H9 (cell line): ENCODE data around the gene ISY1. TPM values are rescaled to one million over a fixed set of nuclear protein-coding genes. Genes with fewer than 3 reads are reported as not detected.
"Not testable (repeated sequence)": the region's sequence is repeated elsewhere in the genome, so short reads cannot be mapped to it uniquely, and the experiment has no call there.

Source experiments
- DNase-seq: peaks from one replicate; pipeline ENCODE4 v3.0.0-alpha.2; 2017
- H2AFZ ChIP-seq: one replicate; pipeline ENCODE4 v1.6.1; 2013; ENCODE audit warnings: mild to moderate bottlenecking, low read length, control low read depth, moderate library complexity
- H2AK5ac ChIP-seq: 2 replicates; pipeline ENCODE4 v1.6.1; 2013; ENCODE audit warnings: low read length, control low read depth, mixed read lengths; ENCODE audit not compliant: insufficient read length
- H2BK120ac ChIP-seq: one replicate; pipeline ENCODE4 v1.6.1; 2013; ENCODE audit warnings: low read depth, mild to moderate bottlenecking, low read length, control low read depth, inconsistent platforms; ENCODE audit not compliant: poor library complexity, severe bottlenecking
- H2BK12ac ChIP-seq: 2 replicates; pipeline ENCODE4 v1.6.1; 2013; ENCODE audit warnings: low read length, control low read depth, mixed read lengths, low read depth; ENCODE audit not compliant: insufficient read length
- H2BK15ac ChIP-seq: 2 replicates; pipeline ENCODE4 v1.6.1; 2013; ENCODE audit warnings: low read depth, low read length, control low read depth
- H2BK20ac ChIP-seq: one replicate; pipeline ENCODE4 v1.6.1; 2013; ENCODE audit warnings: low read depth, mild to moderate bottlenecking, low read length, control low read depth, inconsistent platforms; ENCODE audit not compliant: poor library complexity, severe bottlenecking
- H2BK5ac ChIP-seq: 2 replicates; pipeline ENCODE4 v1.6.1; 2013; ENCODE audit warnings: low read length, control low read depth, mixed read lengths; ENCODE audit not compliant: insufficient read length
- H3K14ac ChIP-seq: 2 replicates; pipeline ENCODE4 v1.6.1; 2013; ENCODE audit warnings: low read length, control low read depth; ENCODE audit not compliant: insufficient read depth
- H3K18ac ChIP-seq: 2 replicates; pipeline ENCODE4 v1.6.1; 2013; ENCODE audit warnings: low read depth, mild to moderate bottlenecking, mixed read lengths, low read length, control low read depth; ENCODE audit not compliant: insufficient read length
- H3K23ac ChIP-seq: 2 replicates; pipeline ENCODE4 v1.6.1; 2013; ENCODE audit warnings: low read length, control low read depth, mixed read lengths, low read depth; ENCODE audit not compliant: insufficient read length
- H3K23me2 ChIP-seq: 2 replicates; pipeline ENCODE4 v1.6.1; 2013; ENCODE audit warnings: low read depth, mild to moderate bottlenecking, mixed read lengths, low read length, control low read depth; ENCODE audit not compliant: insufficient read length, poor library complexity, severe bottlenecking
- H3K27ac ChIP-seq: 2 replicates; pipeline ENCODE4 v1.5.1; 2013; ENCODE audit warnings: low read length, control low read depth, mixed read lengths, low read depth; ENCODE audit not compliant: insufficient read length
- H3K27me3 ChIP-seq: 2 replicates; pipeline ENCODE4 v1.6.1; 2013; ENCODE audit warnings: low read length, control low read depth, inconsistent platforms; ENCODE audit not compliant: insufficient read depth
- H3K4ac ChIP-seq: 2 replicates; pipeline ENCODE4 v1.6.1; 2013; ENCODE audit warnings: low read depth, mild to moderate bottlenecking, control low read depth, inconsistent platforms, low read length, moderate library complexity
- H3K4me1 ChIP-seq: 2 replicates; pipeline ENCODE4 v1.6.1; 2013; ENCODE audit warnings: low read length, control low read depth, inconsistent platforms; ENCODE audit not compliant: insufficient read depth
- H3K4me2 ChIP-seq: 2 replicates; pipeline ENCODE4 v1.6.1; 2013; ENCODE audit warnings: low read length, control low read depth, mixed read lengths; ENCODE audit not compliant: insufficient read length, insufficient read depth
- H3K56ac ChIP-seq: 2 replicates; pipeline ENCODE4 v1.6.1; 2013; ENCODE audit warnings: low read depth, mild to moderate bottlenecking, mixed read lengths, low read length, control low read depth; ENCODE audit not compliant: insufficient read length
- H3K79me1 ChIP-seq: 2 replicates; pipeline ENCODE4 v1.6.1; 2013; ENCODE audit warnings: low read depth, mild to moderate bottlenecking, moderate library complexity, low read length, control low read depth, inconsistent platforms; ENCODE audit not compliant: insufficient read depth, poor library complexity, severe bottlenecking
- H3K79me2 ChIP-seq: 2 replicates; pipeline ENCODE4 v1.6.1; 2013; ENCODE audit warnings: low read length, control low read depth, inconsistent platforms; ENCODE audit not compliant: insufficient read depth
- H3K9ac ChIP-seq: 2 replicates; pipeline ENCODE4 v1.6.1; 2013; ENCODE audit warnings: low read length, control low read depth, mixed read lengths; ENCODE audit not compliant: insufficient read length; ENCODE audit errors: extremely low read depth
- H3K9me3 ChIP-seq: one replicate; pipeline ENCODE4 v1.6.1; 2013; ENCODE audit warnings: low read depth, low read length, inconsistent platforms; ENCODE audit not compliant: control insufficient read depth
- H3T11ph ChIP-seq: one replicate; pipeline ENCODE4 v1.6.1; 2013; ENCODE audit warnings: mild to moderate bottlenecking, low read length, control low read depth, inconsistent platforms
- H4K20me1 ChIP-seq: one replicate; pipeline ENCODE4 v1.6.1; 2013; ENCODE audit not compliant: control insufficient read depth, insufficient read length, insufficient read depth
- H4K5ac ChIP-seq: 2 replicates; pipeline ENCODE4 v1.6.1; 2013; ENCODE audit warnings: low read depth, mild to moderate bottlenecking, mixed read lengths, low read length, control low read depth; ENCODE audit not compliant: insufficient read length
- H4K8ac ChIP-seq: replicated peaks from 2 replicates; pipeline ENCODE4 v1.6.1; 2013; ENCODE audit warnings: low read length, control low read depth, mixed read lengths, low read depth; ENCODE audit not compliant: insufficient read length
- H4K91ac ChIP-seq: 2 replicates; pipeline ENCODE4 v1.6.1; 2013; ENCODE audit warnings: low read depth, mild to moderate bottlenecking, moderate library complexity, mixed read lengths, low read length, control low read depth; ENCODE audit not compliant: insufficient read length
- H3K27ac Mint-ChIP-seq, 3 experiments: 2 replicates in 2 of 3; 3 replicates in 1 of 3; pipeline ENCODE4 v1.8.0; 2020 to 2021; ENCODE audit warnings: mixed read lengths in 3 of 3, mild to moderate bottlenecking in 1 of 3, moderate library complexity in 1 of 3
- H3K27me3 Mint-ChIP-seq: 2 replicates; pipeline ENCODE4 v1.8.0; 2021; ENCODE audit warnings: low read depth, mild to moderate bottlenecking, moderate library complexity, mixed read lengths
- H3K36me3 Mint-ChIP-seq, 3 experiments: 2 replicates in 2 of 3; 3 replicates in 1 of 3; pipeline ENCODE4 v1.8.0; 2020 to 2021; ENCODE audit warnings: low read depth in 3 of 3, mixed read lengths in 3 of 3; ENCODE audit not compliant: insufficient read depth in 1 of 3
- H3K4me1 Mint-ChIP-seq, 2 experiments: 2 replicates each; pipeline ENCODE4 v1.8.0; 2020; ENCODE audit warnings: mixed read lengths in 2 of 2
- H3K4me3 Mint-ChIP-seq, 2 experiments: 2 replicates in 1 of 2; 3 replicates in 1 of 2; pipeline ENCODE4 v1.8.0; 2020 to 2021; ENCODE audit warnings: mild to moderate bottlenecking in 2 of 2, mixed read lengths in 2 of 2, moderate library complexity in 1 of 2
- H3K9me3 Mint-ChIP-seq, 2 experiments: 2 replicates in 1 of 2; 3 replicates in 1 of 2; pipeline ENCODE4 v1.8.0; 2020; ENCODE audit warnings: mild to moderate bottlenecking in 2 of 2, mixed read lengths in 2 of 2, moderate library complexity in 1 of 2
- WGBS: extraction: QIAGEN DNeasy Blood & Tissue Kit; methylation state at CpG from one replicate; pipeline ENCODE4 v1.1.7; 2013; ENCODE audit warnings: missing lambda C conversion rate, low lambda C conversion rate, mixed read lengths; ENCODE audit not compliant: insufficient read length; ENCODE audit errors: extremely low coverage; 5-methylcytosine and 5-hydroxymethylcytosine counted together
- total RNA-seq: library from RNA; stranded (reverse); gene quantifications from 2 replicates; pipeline ENCODE4 v1.2.1, GENCODE V29; 2021
- TF ChIP-seq, protein P1 (sequence below): fragments of 200-600 bp; sonication (generic); conservative IDR thresholded peaks from 3 replicates; pipeline ENCODE4 v1.8.0; 2021; ENCODE audit warnings: antibody characterized with exemption, mild to moderate bottlenecking

Gene ISY1
- total RNA-seq, 1 experiment from 2014 or later = 28.1 TPM

DNA sequence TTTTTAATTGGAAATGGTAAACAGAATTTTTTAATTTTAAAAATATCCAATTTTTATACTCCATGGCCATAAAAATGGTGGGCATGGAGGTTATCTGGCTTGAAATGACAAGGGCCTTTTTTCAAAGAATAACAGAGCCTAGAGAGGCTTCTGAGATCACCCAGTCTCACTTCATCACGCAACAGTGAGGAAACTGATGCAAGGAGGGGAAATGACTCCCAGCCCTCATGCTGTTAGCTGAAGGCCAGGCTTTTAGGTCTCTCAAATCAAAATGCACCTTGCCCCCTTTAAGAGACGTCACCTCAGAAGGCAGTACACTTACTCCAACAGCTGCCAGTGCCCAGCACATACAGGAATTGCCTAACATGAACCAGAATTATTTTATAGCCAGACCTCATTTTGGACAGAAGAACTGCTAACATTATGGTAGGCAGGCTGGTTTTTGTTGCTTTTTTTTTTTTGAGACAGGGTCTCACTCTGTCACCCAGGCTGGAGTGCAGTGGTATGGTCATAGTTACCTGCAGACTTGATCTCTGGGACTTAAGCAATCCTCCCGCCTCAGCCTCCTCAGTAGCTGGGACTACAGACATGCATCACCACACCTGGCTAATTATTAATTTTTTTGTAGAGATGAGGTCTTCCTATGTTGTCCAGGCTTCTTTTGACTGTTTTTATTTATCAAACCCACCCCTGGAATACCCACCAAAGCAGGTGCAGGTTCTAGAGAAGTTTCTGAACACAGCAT, 48.4 kb downstream of the ISY1 start:
- Histone ChIP-seq H4K8ac (no peak overlapping the region), H3K56ac (no peak overlapping the region), H2BK120ac (no peak overlapping the region), H3K27me3 (no peaks in the 10 kb centered on the region), H3K9me3 (no peaks in the 10 kb centered on the region), H3K27ac (no peak overlapping the region), H3K4ac (no peak overlapping the region), H3K4me1 (peaks cover 12% of the 10 kb centered on the region; the same call in 1 of the 2 replicates), H2AK5ac (no peak overlapping the region), H2BK5ac (no peak overlapping the region), H3K9ac (no peak overlapping the region), H3K18ac (no peak overlapping the region), H3K79me2 (peaks cover 4% of the 10 kb centered on the region; the same call in 1 of the 2 replicates), H3K14ac (no peak overlapping the region), H4K91ac (no peak overlapping the region), H2BK12ac (no peak overlapping the region), H3K4me2 (no peak overlapping the region), H2BK20ac (no peak overlapping the region), H3T11ph (no peak overlapping the region), H3K79me1 (no peaks in the 10 kb centered on the region), H3K23ac (no peak overlapping the region), H3K23me2 (no peaks in the 10 kb centered on the region), H4K5ac (no peak overlapping the region), H2BK15ac (no peak overlapping the region), H4K20me1 (no peaks in the 10 kb centered on the region), H2AFZ (no peak overlapping the region)
- TF ChIP-seq, protein P1, sequence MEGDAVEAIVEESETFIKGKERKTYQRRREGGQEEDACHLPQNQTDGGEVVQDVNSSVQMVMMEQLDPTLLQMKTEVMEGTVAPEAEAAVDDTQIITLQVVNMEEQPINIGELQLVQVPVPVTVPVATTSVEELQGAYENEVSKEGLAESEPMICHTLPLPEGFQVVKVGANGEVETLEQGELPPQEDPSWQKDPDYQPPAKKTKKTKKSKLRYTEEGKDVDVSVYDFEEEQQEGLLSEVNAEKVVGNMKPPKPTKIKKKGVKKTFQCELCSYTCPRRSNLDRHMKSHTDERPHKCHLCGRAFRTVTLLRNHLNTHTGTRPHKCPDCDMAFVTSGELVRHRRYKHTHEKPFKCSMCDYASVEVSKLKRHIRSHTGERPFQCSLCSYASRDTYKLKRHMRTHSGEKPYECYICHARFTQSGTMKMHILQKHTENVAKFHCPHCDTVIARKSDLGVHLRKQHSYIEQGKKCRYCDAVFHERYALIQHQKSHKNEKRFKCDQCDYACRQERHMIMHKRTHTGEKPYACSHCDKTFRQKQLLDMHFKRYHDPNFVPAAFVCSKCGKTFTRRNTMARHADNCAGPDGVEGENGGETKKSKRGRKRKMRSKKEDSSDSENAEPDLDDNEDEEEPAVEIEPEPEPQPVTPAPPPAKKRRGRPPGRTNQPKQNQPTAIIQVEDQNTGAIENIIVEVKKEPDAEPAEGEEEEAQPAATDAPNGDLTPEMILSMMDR = no peak
- DNase-seq = no peak
- WGBS = no CpG with 5 or more reads among the region's 3 CpGs
- H3K4me3 Mint-ChIP-seq = no peak overlapping the region
- H3K27me3 Mint-ChIP-seq = no peaks in the 10 kb centered on the region; the same call in 1 of the 2 replicates
- no peaks in the 10 kb centered on the region for H3K9me3 Mint-ChIP-seq
- peaks cover 4 to 9% (median 6%) of the 10 kb centered on the region in 3 experiments; a peak in 5 of 7 replicates for H3K36me3 Mint-ChIP-seq
- peaks cover 19 to 27% of the 10 kb centered on the region in 2 experiments for H3K4me1 Mint-ChIP-seq
- no peak overlapping the region for H3K27ac Mint-ChIP-seq

DNA sequence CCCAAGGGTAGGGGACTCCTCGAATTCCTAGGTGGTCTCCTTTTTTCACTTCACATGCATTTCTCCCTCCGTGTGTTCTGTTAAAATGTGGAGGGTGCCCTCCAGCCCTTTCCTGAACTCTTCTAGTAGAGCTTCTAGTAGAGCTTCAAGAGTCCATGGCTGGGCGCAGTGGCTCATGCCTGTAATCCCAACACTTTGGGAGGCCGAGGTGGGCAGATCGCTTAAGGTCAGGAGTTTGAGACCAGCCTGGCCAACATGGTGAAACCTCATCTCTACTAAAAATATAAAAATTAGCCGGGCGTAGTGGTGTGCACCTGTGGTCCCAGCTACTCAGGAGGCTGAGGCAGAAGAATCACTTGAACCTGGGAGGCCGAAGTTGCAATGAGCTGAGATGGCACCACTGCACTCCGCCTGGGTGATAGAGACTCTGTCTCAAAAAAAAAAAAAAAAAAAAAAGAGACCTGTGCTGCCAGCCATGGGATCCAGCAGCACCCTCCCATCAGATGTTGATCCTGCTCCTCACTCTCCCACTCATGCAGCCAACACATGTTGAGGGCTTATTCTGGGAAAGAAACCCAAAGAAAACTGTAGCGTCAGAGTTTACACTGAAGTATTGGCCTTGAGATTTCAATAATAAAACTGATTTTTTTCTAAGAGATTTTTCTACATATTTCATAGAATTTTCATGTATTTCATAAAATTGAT, 49.6 kb downstream of the ISY1 start:
- H4K5ac ChIP-seq, H3K79me2 ChIP-seq, H3K27me3 Mint-ChIP-seq, H3K36me3 Mint-ChIP-seq, H3K27ac Mint-ChIP-seq, H3K9me3 ChIP-seq, H3K9me3 Mint-ChIP-seq, H3K4ac ChIP-seq, H2BK5ac ChIP-seq, H2BK15ac ChIP-seq, H3K23ac ChIP-seq, H2AFZ ChIP-seq, H2BK120ac ChIP-seq, H3K4me3 Mint-ChIP-seq, H3K14ac ChIP-seq, H4K91ac ChIP-seq, H3K79me1 ChIP-seq, H3T11ph ChIP-seq, H3K4me2 ChIP-seq, H4K20me1 ChIP-seq, H3K23me2 ChIP-seq, H3K4me1 ChIP-seq, H4K8ac ChIP-seq, H3K27ac ChIP-seq, H2BK12ac ChIP-seq, H2AK5ac ChIP-seq, DNase-seq, H2BK20ac ChIP-seq, H3K27me3 ChIP-seq, H3K9ac ChIP-seq, H3K56ac ChIP-seq, H3K18ac ChIP-seq: not testable (repeated sequence)
- H3K4me1 Mint-ChIP-seq = peaks cover 14 to 17% of the 10 kb centered on the region in 2 experiments
- WGBS = no CpG with 5 or more reads among the region's 10 CpGs
